Measurements from ENCODE around the gene GIMAP2.

- no peak for TF ChIP-seq CTCF (IDR thresholded peaks at IDR 0.05)
- TF ChIP-seq POLR2A (IDR thresholded peaks at IDR 0.05), result no peak
Measured at GRCh38 chr7:150731916-150732315, 46.4 kb downstream of the GIMAP2 start.
